Calu3 (cell line): ENCODE results near the gene RSPH4A. TPM values are rescaled to one million over a fixed set of nuclear protein-coding genes. Genes with fewer than 3 reads are reported as not detected.

Experiments
- BruUV-seq: library from RNA; stranded (reverse); fragments of 400-500 nt; replicated peaks from 2 replicates; lab custom pipeline; 2021; lab: Mats Ljungman, UMichigan
- CTCF ChIA-PET: fragments of 300-600 bp; sonication (Branson Sonifier 250); formaldehyde crosslinking; loops from one replicate; lab custom pipeline; 2022; ENCODE audit warnings: antibody characterized with exemption; lab: Charles Lee
- DNase-seq: peaks from one replicate; pipeline ENCODE4 v3.0.0; 2022
- H3K27ac Mint-ChIP-seq: one replicate; pipeline ENCODE4 v1.8.0; 2022; ENCODE audit warnings: mixed read lengths; ENCODE audit not compliant: unreplicated experiment
- H3K27me3 Mint-ChIP-seq: one replicate; pipeline ENCODE4 v1.8.0; 2022; ENCODE audit warnings: mixed read lengths; ENCODE audit not compliant: unreplicated experiment
- H3K36me3 Mint-ChIP-seq: one replicate; pipeline ENCODE4 v1.8.0; 2022; ENCODE audit warnings: mild to moderate bottlenecking, moderate library complexity, mixed read lengths; ENCODE audit not compliant: insufficient read depth, unreplicated experiment
- H3K4me1 Mint-ChIP-seq: one replicate; pipeline ENCODE4 v1.8.0; 2022; ENCODE audit warnings: mild to moderate bottlenecking, low read depth, mixed read lengths; ENCODE audit not compliant: unreplicated experiment
- H3K4me3 Mint-ChIP-seq: one replicate; pipeline ENCODE4 v1.8.0; 2022; ENCODE audit warnings: mild to moderate bottlenecking, low read depth, moderate library complexity, mixed read lengths; ENCODE audit not compliant: unreplicated experiment
- H3K9me3 Mint-ChIP-seq: one replicate; pipeline ENCODE4 v1.8.0; 2022; ENCODE audit warnings: low read depth, mixed read lengths; ENCODE audit not compliant: unreplicated experiment
- CTCF ChIP-seq: fragments of 200-600 bp; IDR thresholded peaks from one replicate; pipeline ENCODE4 v1.8.0; 2022; ENCODE audit warnings: antibody characterized with exemption; ENCODE audit not compliant: unreplicated experiment
- intact Hi-C: fragments of 100-400 bp; cut with micrococcal nuclease; formaldehyde crosslinking; loops from one replicate; pipeline ENCODE4 v1.10.0; 2022; ENCODE audit not compliant: unreplicated experiment
- total RNA-seq: library from RNA; stranded (reverse); gene quantifications from 2 replicates; pipeline ENCODE4 v1.2.3, GENCODE V29; 2022

RSPH4A gene
- total RNA-seq, 1 experiment from 2014 or later: 0.21 TPM

- H3K27me3 Mint-ChIP-seq: no peaks in the 10 kb centered on the region
- no peaks in the 10 kb centered on the region for H3K9me3 Mint-ChIP-seq
- no TSS peak for BruUV-seq
- no peak for TF ChIP-seq CTCF
- H3K27ac Mint-ChIP-seq: peak overlapping the region; percentile 74
- peak overlapping the region; percentile 90 for H3K4me3 Mint-ChIP-seq
- DNase-seq: peak; percentile 8
- peaks cover 25% of the 10 kb centered on the region for H3K36me3 Mint-ChIP-seq
- CTCF ChIA-PET: no interaction called here
- peaks cover 9% of the 10 kb centered on the region for H3K4me1 Mint-ChIP-seq
- intact Hi-C loops: no loop called here
Measured at GRCh38 chr6:116682334-116682712, 66.0 kb downstream of the RSPH4A start.

Other genes starting within 250 kb of the RSPH4A start
- 28.6 and 43.8 TPM in 2 replicates for gene DSE, start 245.5 kb upstream of the RSPH4A start, total RNA-seq
- gene CALHM6, start 155.1 kb upstream of the RSPH4A start, total RNA-seq: 1.4 TPM in 1 of 2 replicates, not detected in the other
- 0.05 TPM in 1 of 2 replicates, not detected in the other for gene CALHM5, start 104.8 kb upstream of the RSPH4A start, total RNA-seq
- gene TRAPPC3L, start 70.8 kb upstream of the RSPH4A start, total RNA-seq: not detected in 2 replicates
- gene CALHM4, start 62.7 kb upstream of the RSPH4A start, total RNA-seq: not detected in 2 replicates
- 22.5 and 29.5 TPM in 2 replicates for gene RWDD1, start 45.0 kb upstream of the RSPH4A start, total RNA-seq
- 12.8 and 14.7 TPM in 2 replicates for gene ZUP1, start 52.3 kb downstream of the RSPH4A start, total RNA-seq
- gene KPNA5, start 64.7 kb downstream of the RSPH4A start, total RNA-seq: 9.2 and 12.2 TPM in 2 replicates
- gene FAM162B, start 149.2 kb downstream of the RSPH4A start, total RNA-seq: not detected in 2 replicates
- gene GPRC6A, start 212.6 kb downstream of the RSPH4A start, total RNA-seq: not detected in 2 replicates